DND-41 (cell line): Measurements from ENCODE around the gene CPSF6.

Experiments used
- ATAC-seq: fragments of 200-7000 bp; cut with Tn5 transposase; 3 replicates; pipeline ENCODE4 v1.9.1; 2021; ENCODE audit warnings: low read depth; ENCODE audit not compliant: insufficient read depth
- DNase-seq: peaks from one replicate; pipeline ENCODE4 v3.0.0-alpha.2; 2020
- H2AFZ ChIP-seq: 2 replicates; pipeline ENCODE4 v1.6.0; 2012; ENCODE audit warnings: low read depth, low read length
- H3K27ac ChIP-seq: 2 replicates; pipeline ENCODE4 v1.5.1; 2012; ENCODE audit warnings: low read length, inconsistent platforms
- H3K27me3 ChIP-seq: fragments of 200-600 bp; sonication (generic); 2 replicates; pipeline ENCODE4 v1.6.0; 2012; ENCODE audit warnings: low read length, mild to moderate bottlenecking, inconsistent platforms; ENCODE audit not compliant: insufficient read depth, poor library complexity
- H3K36me3 ChIP-seq: 2 replicates; pipeline ENCODE4 v1.5.1; 2012; ENCODE audit warnings: low read length, inconsistent platforms; ENCODE audit not compliant: insufficient read depth
- H3K4me1 ChIP-seq: 2 replicates; pipeline ENCODE4 v1.5.1; 2012; ENCODE audit warnings: mild to moderate bottlenecking, low read length; ENCODE audit not compliant: insufficient read depth
- H3K4me2 ChIP-seq: 2 replicates; pipeline ENCODE4 v1.6.0; 2012; ENCODE audit warnings: mild to moderate bottlenecking, moderate library complexity, low read length, inconsistent platforms; ENCODE audit not compliant: insufficient read depth
- H3K4me3 ChIP-seq, 2 experiments: fragments of 200-600 bp in 1 of 2; shearing (Covaris generic) in 1 of 2; 2 replicates each; pipeline ENCODE4 v1.5.1; 2012 to 2016; ENCODE audit warnings: inconsistent platforms in 2 of 2, low read length in 2 of 2, mild to moderate bottlenecking in 2 of 2, low read depth in 1 of 2, moderate library complexity in 1 of 2
- H3K79me2 ChIP-seq: 2 replicates; pipeline ENCODE4 v1.6.0; 2012; ENCODE audit warnings: low read length, inconsistent platforms; ENCODE audit not compliant: insufficient read depth
- H3K9ac ChIP-seq: 2 replicates; pipeline ENCODE4 v1.6.0; 2012; ENCODE audit warnings: low read depth, mild to moderate bottlenecking, inconsistent platforms, low read length, moderate library complexity
- H3K9me3 ChIP-seq: 2 replicates; pipeline ENCODE4 v1.5.1; 2012; ENCODE audit warnings: low read length, moderate library complexity, mild to moderate bottlenecking, inconsistent platforms; ENCODE audit not compliant: insufficient read depth, severe bottlenecking
- H4K20me1 ChIP-seq: 2 replicates; pipeline ENCODE4 v1.6.0; 2012; ENCODE audit warnings: low read length; ENCODE audit not compliant: insufficient read depth
- CTCF ChIP-seq: IDR thresholded peaks from 2 replicates; pipeline ENCODE4 v1.5.1; 2012; ENCODE audit warnings: borderline replicate concordance, low read length, moderate library complexity, mild to moderate bottlenecking; ENCODE audit not compliant: poor library complexity, severe bottlenecking; ENCODE audit errors: extremely low read depth
- EZH2 ChIP-seq: IDR thresholded peaks from 3 replicates; pipeline ENCODE4 v1.6.1; 2012; ENCODE audit warnings: borderline replicate concordance, low read depth, mild to moderate bottlenecking, moderate library complexity, low read length, inconsistent platforms; ENCODE audit not compliant: severe bottlenecking

Gene CPSF6

DNA sequence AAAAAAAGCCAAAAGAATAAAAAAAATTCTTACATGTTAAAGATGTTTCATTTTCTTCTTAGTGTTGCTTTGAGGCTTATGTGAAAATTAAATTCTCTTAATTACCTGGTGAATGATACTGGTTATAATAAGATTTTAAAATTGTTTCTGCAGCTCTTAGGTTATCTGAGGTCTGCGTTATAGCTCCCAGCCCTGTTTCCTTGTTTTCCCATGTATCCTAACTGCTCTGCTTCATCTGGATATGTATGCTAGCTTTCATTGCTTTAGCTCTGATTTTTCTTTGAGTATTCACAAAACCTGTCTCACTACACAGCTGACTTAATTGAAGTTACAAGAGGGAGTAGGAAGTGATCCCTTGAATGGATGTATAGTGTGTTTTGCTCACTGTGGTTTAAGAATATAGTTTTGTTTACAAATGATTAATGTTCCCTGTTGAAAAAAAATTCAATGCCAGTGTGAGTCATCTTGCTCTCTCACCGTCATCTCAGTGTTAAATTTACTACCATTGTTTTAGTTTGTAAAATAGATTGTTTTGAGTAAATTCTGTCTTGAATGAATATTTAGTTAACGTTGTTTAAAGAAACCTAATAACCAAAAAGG is 26.8 kb downstream of the CPSF6 start:
- peaks cover 5% of the 10 kb centered on the region for H3K79me2 ChIP-seq

DNA sequence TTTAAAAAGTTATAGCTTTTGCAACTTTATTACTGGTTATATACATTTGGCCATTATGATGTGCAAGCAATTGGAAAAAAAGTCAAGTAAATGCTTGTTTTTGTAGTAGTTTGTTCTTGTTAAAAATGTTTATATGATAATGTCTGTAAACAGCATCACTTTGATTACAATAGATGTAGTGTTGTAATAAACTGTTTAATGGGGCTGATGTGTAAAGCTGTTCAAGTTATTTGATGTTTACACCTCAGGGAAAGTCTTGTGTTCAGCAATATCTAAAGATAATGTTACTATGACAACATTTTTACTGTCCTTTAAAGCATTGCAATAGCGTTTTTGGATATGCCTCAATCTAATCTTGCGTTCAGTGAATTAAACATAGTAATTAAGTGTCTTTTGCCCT is 30.4 kb downstream of the CPSF6 start:
- Histone ChIP-seq H3K27ac (no peak overlapping the region), H3K9me3 (no peaks in the 10 kb centered on the region), H3K27me3 (no peaks in the 10 kb centered on the region), H2AFZ (no peak overlapping the region), H3K4me2 (no peak overlapping the region), H3K9ac (no peak overlapping the region), H3K36me3 (peaks cover 51% of the 10 kb centered on the region), H3K4me3 (no peak overlapping the region), H3K79me2 (no peaks in the 10 kb centered on the region), H4K20me1 (peaks cover 10% of the 10 kb centered on the region; the same call in 1 of the 2 replicates), H3K4me1 (no peaks in the 10 kb centered on the region)
- ATAC-seq (no peak), DNase-seq (no peak)
- TF ChIP-seq CTCF, result no peak

More for the DNA sequence above, 26.8 kb downstream of the CPSF6 start:
- Histone ChIP-seq H3K9ac (no peak overlapping the region), H2AFZ (no peak overlapping the region), H3K9me3 (no peaks in the 10 kb centered on the region), H3K27ac (no peak overlapping the region), H3K27me3 (no peaks in the 10 kb centered on the region), H3K4me2 (no peak overlapping the region), H3K36me3 (peaks cover 79% of the 10 kb centered on the region), H4K20me1 (peaks cover 8% of the 10 kb centered on the region; the same call in 1 of the 2 replicates), H3K4me1 (no peaks in the 10 kb centered on the region), H3K4me3 (no peak overlapping the region)
- ATAC-seq (no peak), DNase-seq (no peak)
- TF ChIP-seq EZH2 (no peak), CTCF (no peak)

GRCh38 chr12:69272511-69272910 is 33.1 kb downstream of the CPSF6 start:
- H3K4me2 ChIP-seq, result no peak overlapping the region
- H3K9me3 ChIP-seq, result no peaks in the 10 kb centered on the region
- H3K27me3 ChIP-seq, result no peaks in the 10 kb centered on the region
- TF ChIP-seq CTCF (no peak), EZH2 (no peak)
- H2AFZ ChIP-seq, result no peak overlapping the region
- peaks cover 18% of the 10 kb centered on the region; the same call in 1 of the 2 replicates for H4K20me1 ChIP-seq
- DNase-seq (no peak), ATAC-seq (no peak)
- H3K4me3 ChIP-seq, result no peak overlapping the region
- no peaks in the 10 kb centered on the region for H3K4me1 ChIP-seq
- H3K27ac ChIP-seq, result no peak overlapping the region
- H3K36me3 ChIP-seq, result peaks cover 30% of the 10 kb centered on the region
- no peaks in the 10 kb centered on the region for H3K79me2 ChIP-seq
- H3K9ac ChIP-seq, result no peak overlapping the region

- no peak overlapping the region for H3K4me2 ChIP-seq
- TF ChIP-seq CTCF (no peak), EZH2 (no peak)
- no peak overlapping the region for H3K4me3 ChIP-seq
- no peaks in the 10 kb centered on the region for H3K27me3 ChIP-seq
- no peak overlapping the region for H3K9ac ChIP-seq
- DNase-seq, result no peak
- no peaks in the 10 kb centered on the region for H3K9me3 ChIP-seq
- ATAC-seq, result no peak
- H3K79me2 ChIP-seq, result no peaks in the 10 kb centered on the region
- H3K27ac ChIP-seq, result no peak overlapping the region
- no peak overlapping the region for H2AFZ ChIP-seq
- H3K4me1 ChIP-seq, result no peaks in the 10 kb centered on the region
- H3K36me3 ChIP-seq, result peaks cover 14% of the 10 kb centered on the region
- H4K20me1 ChIP-seq, result peaks cover 15% of the 10 kb centered on the region; the same call in 1 of the 2 replicates
Observed at GRCh38 chr12:69274861-69275260, 35.5 kb downstream of the CPSF6 start.
